NCI-H748 treated with DMSO at 0.1 percent for 48 hours (cell line): ENCODE data around the gene OAS2.
A peak's percentile ranks its signal among the peaks of the same experiment; 100 is the strongest.
"Not testable (repeated sequence)": the region's sequence is repeated elsewhere in the genome, so short reads cannot be mapped to it uniquely, and the experiment has no call there.

ENCODE experiments used
- DNase-seq: peaks from one replicate; lab custom pipeline; 2025; lab: John Stamatoyannopoulos, UW

The OAS2 gene

GRCh38 chr12:112986291-112986800, 8.0 kb downstream of the OAS2 start:
- no peak for DNase-seq

- no peak for DNase-seq
Observed at GRCh38 chr12:112987561-112987960, 9.2 kb downstream of the OAS2 start.

- no peak for DNase-seq
Observed at GRCh38 chr12:112988224-112988623, 9.9 kb downstream of the OAS2 start.

GRCh38 chr12:112988823-112989385, 10.6 kb downstream of the OAS2 start:
- DNase-seq = not testable (repeated sequence)

- no peak for DNase-seq
Observed at GRCh38 chr12:112989806-112990205, 11.5 kb downstream of the OAS2 start.

GRCh38 chr12:112992541-112993398, 14.5 kb downstream of the OAS2 start:
- peak; percentile 62 for DNase-seq

- DNase-seq = no peak
Observed at GRCh38 chr12:112995008-112995407, 16.7 kb downstream of the OAS2 start.

GRCh38 chr12:112996501-112996900, 18.2 kb downstream of the OAS2 start:
- DNase-seq = no peak

- DNase-seq = no peak
Observed at GRCh38 chr12:112997506-112997905, 19.2 kb downstream of the OAS2 start.

- DNase-seq = no peak
Observed at GRCh38 chr12:112998987-112999767, 20.9 kb downstream of the OAS2 start.

- DNase-seq = no peak
Observed at GRCh38 chr12:113000433-113000832, 22.1 kb downstream of the OAS2 start.

GRCh38 chr12:113002155-113002554, 23.8 kb downstream of the OAS2 start:
- DNase-seq = no peak

GRCh38 chr12:113002676-113003075, 24.4 kb downstream of the OAS2 start:
- no peak for DNase-seq

GRCh38 chr12:113003636-113004035, 25.3 kb downstream of the OAS2 start:
- DNase-seq = no peak

- DNase-seq = no peak
Observed at GRCh38 chr12:113005762-113006161, 27.4 kb downstream of the OAS2 start.

GRCh38 chr12:113006206-113006605, 27.9 kb downstream of the OAS2 start:
- DNase-seq = no peak

GRCh38 chr12:113006641-113007040, 28.3 kb downstream of the OAS2 start:
- DNase-seq = no peak

- no peak for DNase-seq
Observed at GRCh38 chr12:113007166-113007565, 28.8 kb downstream of the OAS2 start.

- no peak for DNase-seq
Observed at GRCh38 chr12:113010701-113011100, 32.4 kb downstream of the OAS2 start.

GRCh38 chr12:113014565-113014964, 36.2 kb downstream of the OAS2 start:
- DNase-seq = no peak

- DNase-seq = no peak
Observed at GRCh38 chr12:113016796-113017195, 38.5 kb downstream of the OAS2 start.

- DNase-seq = no peak
Observed at GRCh38 chr12:113019025-113019424, 40.7 kb downstream of the OAS2 start.

GRCh38 chr12:113021500-113021899, 43.2 kb downstream of the OAS2 start:
- DNase-seq = no peak
